Karpas-422 (cell line): Measurements from ENCODE around the gene EYA2. TPM values are rescaled to one million over a fixed set of nuclear protein-coding genes. Genes with fewer than 3 reads are reported as not detected.

ENCODE experiments used
- DNase-seq: peaks from one replicate; pipeline ENCODE4 v3.0.0-alpha.2; 2015
- H2AFZ ChIP-seq: fragments of 200-600 bp; sonication (generic); 2 replicates; pipeline ENCODE4 v1.6.1; 2014; ENCODE audit warnings: antibody characterized with exemption, low read length, mixed read lengths
- H3K27ac ChIP-seq: fragments of 200-600 bp; sonication (generic); 2 replicates; pipeline ENCODE4 v1.5.1; 2014; ENCODE audit warnings: mild to moderate bottlenecking, low read length, moderate library complexity
- H3K27me3 ChIP-seq: fragments of 200-600 bp; sonication (generic); 2 replicates; pipeline ENCODE4 v1.6.1; 2014; ENCODE audit warnings: low read length, mixed read lengths
- H3K36me3 ChIP-seq: fragments of 200-600 bp; sonication (generic); 2 replicates; pipeline ENCODE4 v1.6.1; 2014; ENCODE audit warnings: low read length, mixed read lengths; ENCODE audit not compliant: insufficient read depth
- H3K4me1 ChIP-seq: fragments of 200-600 bp; sonication (generic); 2 replicates; pipeline ENCODE4 v1.6.1; 2014; ENCODE audit warnings: mild to moderate bottlenecking, low read length, mixed read lengths
- H3K4me2 ChIP-seq: fragments of 200-600 bp; sonication (generic); 2 replicates; pipeline ENCODE4 v1.6.1; 2014; ENCODE audit warnings: low read length, low read depth, mild to moderate bottlenecking; ENCODE audit not compliant: poor library complexity, severe bottlenecking
- H3K4me3 ChIP-seq: fragments of 200-600 bp; sonication (generic); 2 replicates; pipeline ENCODE4 v1.5.1; 2014; ENCODE audit warnings: mild to moderate bottlenecking, antibody characterized with exemption, low read length, mixed read lengths
- H3K79me2 ChIP-seq: fragments of 200-600 bp; sonication (generic); 2 replicates; pipeline ENCODE4 v1.6.1; 2014; ENCODE audit warnings: mild to moderate bottlenecking, low read length, mixed read lengths
- H3K9ac ChIP-seq: fragments of 200-600 bp; sonication (generic); 2 replicates; pipeline ENCODE4 v1.6.0; 2014; ENCODE audit warnings: low read length
- H3K9me2 ChIP-seq: fragments of 200-600 bp; sonication (generic), shearing (Covaris generic); replicated peaks from 2 replicates; pipeline ENCODE4 v1.6.0; 2014; ENCODE audit warnings: mild to moderate bottlenecking, low read length, moderate library complexity; ENCODE audit not compliant: insufficient read depth
- H3K9me3 ChIP-seq: fragments of 300-700, 200-600 bp; sonication (generic); 2 replicates; pipeline ENCODE4 v1.6.1; 2014; ENCODE audit warnings: low read length, mixed read lengths
- H4K20me1 ChIP-seq: fragments of 200-600 bp; sonication (generic); 2 replicates; pipeline ENCODE4 v1.6.1; 2014; ENCODE audit warnings: mild to moderate bottlenecking, antibody characterized with exemption, low read length, low read depth; ENCODE audit not compliant: insufficient read depth
- total RNA-seq: library from RNA; depleted of rRNA; stranded (reverse); fragments of >200 nt; shearing (Covaris generic); gene quantifications from 2 replicates; pipeline ENCODE4 v1.2.3, GENCODE V29; 2014; ENCODE audit warnings: low replicate concordance

Gene EYA2
- total RNA-seq, 1 experiment from 2014 or later = not detected

DNA sequence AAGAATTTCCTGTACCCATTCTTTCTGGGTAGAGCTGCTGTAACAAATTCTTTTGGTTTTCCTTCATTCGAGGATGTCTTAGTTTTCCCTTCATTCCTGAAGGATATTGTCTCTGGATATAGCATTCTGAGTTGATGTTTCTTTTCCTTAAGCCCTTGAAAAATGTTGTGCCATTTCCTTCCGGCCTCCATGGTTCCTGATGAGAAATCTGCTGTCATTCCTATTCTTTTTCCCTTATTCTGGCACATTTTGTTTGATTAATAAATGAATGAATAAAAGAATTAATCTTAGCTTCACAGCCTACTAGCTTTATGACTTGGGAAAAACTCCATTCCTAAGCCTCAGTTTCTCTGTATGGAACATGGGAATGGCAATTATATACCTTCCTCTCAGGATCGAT lies 173.1 kb downstream of the EYA2 start:
- Histone ChIP-seq H3K4me1 (peaks cover 5% of the 10 kb centered on the region), H3K79me2 (no peaks in the 10 kb centered on the region), H3K9me3 (0 out of 2 replicates have a peak, but pooled peaks cover 2% of the 10 kb centered on the region), H2AFZ (no peak overlapping the region), H3K4me3 (no peak overlapping the region), H3K9me2 (no peaks in the 10 kb centered on the region), H3K36me3 (no peaks in the 10 kb centered on the region), H3K9ac (no peak overlapping the region), H3K27me3 (no peaks in the 10 kb centered on the region; the same call in 1 of the 2 replicates), H3K4me2 (no peak overlapping the region), H4K20me1 (no peaks in the 10 kb centered on the region), H3K27ac (no peak overlapping the region)
- DNase-seq = no peak

DNA sequence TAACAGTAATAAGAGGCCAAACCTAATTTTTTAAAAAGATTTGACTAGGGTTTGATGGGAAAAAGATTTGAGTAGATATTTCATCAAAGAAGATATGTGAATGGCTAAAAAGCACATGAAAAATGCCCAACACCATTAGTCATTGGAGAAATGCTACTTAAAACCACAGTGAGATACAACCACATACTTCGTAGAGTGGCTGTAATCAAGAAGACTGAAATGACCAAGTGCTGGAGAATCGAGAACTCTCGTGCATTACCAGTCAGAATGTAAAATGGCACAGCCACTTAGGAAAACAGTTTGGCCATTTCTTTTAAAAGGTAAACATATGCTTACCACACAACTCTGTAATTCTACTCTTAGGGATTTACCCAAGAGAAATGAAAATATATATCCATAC lies 175.5 kb downstream of the EYA2 start:
- no peak overlapping the region for H3K4me2 ChIP-seq
- no peaks in the 10 kb centered on the region for H3K79me2 ChIP-seq

DNA sequence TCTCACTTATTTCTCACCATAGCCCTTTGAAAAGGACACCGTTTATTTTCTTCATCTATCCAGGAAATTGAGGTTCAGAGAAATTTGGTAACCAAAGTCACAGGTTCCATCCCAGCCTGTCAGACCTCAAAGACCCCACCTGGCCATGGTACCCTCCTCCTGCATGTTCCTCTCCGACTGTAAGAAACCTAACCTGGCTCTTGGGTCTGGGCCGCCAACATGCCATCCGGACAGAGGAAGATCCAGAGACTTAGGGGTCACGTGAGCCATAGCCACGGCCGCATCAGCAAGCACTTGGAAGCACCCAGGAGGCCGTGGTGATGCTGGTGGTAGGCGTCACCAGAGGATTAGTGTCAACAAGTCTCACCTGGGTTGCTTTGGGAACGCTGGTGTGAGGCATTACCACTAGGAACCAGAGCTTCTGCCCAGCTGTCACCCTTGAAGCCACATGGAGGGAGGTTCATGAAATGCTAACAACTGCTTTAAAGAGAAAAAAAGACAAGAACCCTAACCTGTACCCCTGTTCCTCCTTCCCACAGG lies 177.1 kb downstream of the EYA2 start:
- no peak overlapping the region for H3K9ac ChIP-seq
- 0 out of 2 replicates have a peak, but pooled peaks cover 2% of the 10 kb centered on the region for H3K9me3 ChIP-seq

More for the DNA sequence above, 175.5 kb downstream of the EYA2 start:
- no peak for DNase-seq
- H3K9me2 ChIP-seq = no peaks in the 10 kb centered on the region
- H3K9me3 ChIP-seq = 0 out of 2 replicates have a peak, but pooled peaks cover 2% of the 10 kb centered on the region
- no peak overlapping the region for H3K27ac ChIP-seq
- H4K20me1 ChIP-seq = no peaks in the 10 kb centered on the region
- no peaks in the 10 kb centered on the region; the same call in 1 of the 2 replicates for H3K27me3 ChIP-seq
- no peaks in the 10 kb centered on the region for H3K36me3 ChIP-seq
- no peak overlapping the region for H3K4me3 ChIP-seq
- H3K9ac ChIP-seq = no peak overlapping the region
- no peaks in the 10 kb centered on the region for H3K4me1 ChIP-seq
- H2AFZ ChIP-seq = no peak overlapping the region

DNA sequence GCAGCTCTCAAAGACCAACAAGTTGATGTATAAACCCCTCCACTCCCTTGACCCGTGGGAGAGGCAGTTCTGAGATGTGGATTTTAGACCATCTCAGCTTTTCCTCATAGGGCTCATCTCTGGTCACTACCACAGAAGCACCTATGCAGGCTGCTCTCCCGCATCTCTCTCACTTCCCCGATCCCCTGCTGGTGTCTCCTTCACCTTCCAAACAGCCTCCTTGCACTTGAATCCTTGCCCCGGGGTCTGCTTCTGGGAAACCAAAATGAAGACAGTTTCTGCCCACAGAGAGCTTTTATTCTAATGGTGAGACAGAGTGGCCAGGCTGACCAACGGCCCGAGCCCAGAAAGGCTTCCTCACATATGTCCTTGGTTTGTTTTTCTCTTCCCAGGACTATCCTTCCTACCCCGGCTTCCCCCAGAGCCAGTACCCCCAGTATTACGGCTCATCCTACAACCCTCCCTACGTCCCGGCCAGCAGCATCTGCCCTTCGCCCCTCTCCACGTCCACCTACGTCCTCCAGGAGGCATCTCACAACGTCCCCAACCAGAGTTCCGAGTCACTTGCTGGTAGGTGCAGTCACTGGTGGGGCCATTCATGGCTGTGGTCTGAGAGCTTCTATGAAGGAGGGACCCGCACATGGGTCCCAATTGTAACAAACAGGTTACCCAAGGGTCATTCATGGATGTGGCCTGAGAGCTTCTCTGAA lies 179.3 kb downstream of the EYA2 start:
- H3K4me1 ChIP-seq = no peaks in the 10 kb centered on the region
- H4K20me1 ChIP-seq = no peaks in the 10 kb centered on the region

More for the DNA sequence above, 177.1 kb downstream of the EYA2 start:
- H3K9me2 ChIP-seq = no peaks in the 10 kb centered on the region
- no peaks in the 10 kb centered on the region; the same call in 1 of the 2 replicates for H3K27me3 ChIP-seq
- no peaks in the 10 kb centered on the region for H3K36me3 ChIP-seq
- H3K4me3 ChIP-seq = no peak overlapping the region
- no peak for DNase-seq
- H3K4me1 ChIP-seq = no peaks in the 10 kb centered on the region
- no peaks in the 10 kb centered on the region for H3K79me2 ChIP-seq
- H2AFZ ChIP-seq = no peak overlapping the region
- H3K4me2 ChIP-seq = no peak overlapping the region
- H3K27ac ChIP-seq = no peak overlapping the region
- H4K20me1 ChIP-seq = no peaks in the 10 kb centered on the region

DNA sequence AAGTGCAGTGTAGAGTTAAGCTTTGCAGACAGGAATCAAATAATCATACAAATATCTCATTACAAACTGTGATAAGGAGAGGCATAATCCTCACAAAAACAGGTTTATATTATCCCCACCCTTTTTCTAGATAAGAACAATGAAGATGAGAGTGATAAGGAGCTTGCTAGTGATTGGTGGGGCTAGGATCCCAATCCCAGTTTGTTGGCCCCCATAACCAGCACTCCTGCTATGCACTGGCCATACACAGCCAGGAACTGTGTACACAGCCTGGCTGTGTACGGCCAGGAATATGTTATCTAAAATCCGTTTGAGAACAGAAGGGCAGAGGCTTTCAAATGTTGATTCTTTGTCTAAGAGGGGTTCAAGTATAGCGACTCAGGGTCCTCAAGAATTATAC lies 180.6 kb downstream of the EYA2 start:
- Histone ChIP-seq H3K79me2 (no peaks in the 10 kb centered on the region), H3K9me2 (no peaks in the 10 kb centered on the region), H3K9me3 (no peaks in the 10 kb centered on the region), H3K27me3 (no peaks in the 10 kb centered on the region), H3K36me3 (no peaks in the 10 kb centered on the region), H3K27ac (no peak overlapping the region), H3K4me1 (no peaks in the 10 kb centered on the region), H3K4me3 (no peak overlapping the region), H3K4me2 (no peak overlapping the region), H3K9ac (no peak overlapping the region), H2AFZ (no peak overlapping the region), H4K20me1 (no peaks in the 10 kb centered on the region)
- no peak for DNase-seq

More for the DNA sequence above, 179.3 kb downstream of the EYA2 start:
- Histone ChIP-seq H3K9me3 (no peaks in the 10 kb centered on the region), H3K27me3 (no peaks in the 10 kb centered on the region), H3K4me3 (no peak overlapping the region), H3K9me2 (no peaks in the 10 kb centered on the region), H3K27ac (no peak overlapping the region), H3K36me3 (no peaks in the 10 kb centered on the region), H3K4me2 (no peak overlapping the region), H3K79me2 (no peaks in the 10 kb centered on the region), H3K9ac (no peak overlapping the region), H2AFZ (no peak overlapping the region)
- no peak for DNase-seq

DNA sequence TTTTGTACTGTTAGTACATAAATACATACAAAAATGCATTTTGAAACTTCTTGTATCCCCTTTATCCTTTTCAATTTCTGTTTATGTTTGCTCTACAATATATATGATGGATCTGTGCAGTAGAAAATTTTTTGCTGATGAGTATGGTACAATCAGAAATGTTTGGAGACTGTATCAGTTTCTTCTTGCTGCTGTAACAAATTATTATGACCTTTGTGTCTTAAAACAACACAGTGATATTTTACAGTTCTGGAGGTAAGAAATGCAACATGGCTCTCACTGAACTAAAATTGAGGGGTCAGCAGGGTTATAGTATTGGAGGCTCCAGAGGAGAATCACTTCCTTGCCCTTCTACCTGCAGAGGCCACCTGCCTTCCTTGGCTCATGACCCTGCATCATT lies 184.4 kb downstream of the EYA2 start:
- no peak overlapping the region for H2AFZ ChIP-seq
- H3K79me2 ChIP-seq = no peaks in the 10 kb centered on the region
- H3K4me2 ChIP-seq = no peak overlapping the region
- H3K27ac ChIP-seq = no peak overlapping the region
- H3K4me3 ChIP-seq = no peak overlapping the region
- no peaks in the 10 kb centered on the region for H3K9me3 ChIP-seq
- H3K27me3 ChIP-seq = no peaks in the 10 kb centered on the region
- H3K9ac ChIP-seq = no peak overlapping the region
- DNase-seq = no peak
- H3K4me1 ChIP-seq = no peaks in the 10 kb centered on the region
- H3K9me2 ChIP-seq = no peaks in the 10 kb centered on the region
- H3K36me3 ChIP-seq = no peaks in the 10 kb centered on the region
- no peaks in the 10 kb centered on the region for H4K20me1 ChIP-seq

DNA sequence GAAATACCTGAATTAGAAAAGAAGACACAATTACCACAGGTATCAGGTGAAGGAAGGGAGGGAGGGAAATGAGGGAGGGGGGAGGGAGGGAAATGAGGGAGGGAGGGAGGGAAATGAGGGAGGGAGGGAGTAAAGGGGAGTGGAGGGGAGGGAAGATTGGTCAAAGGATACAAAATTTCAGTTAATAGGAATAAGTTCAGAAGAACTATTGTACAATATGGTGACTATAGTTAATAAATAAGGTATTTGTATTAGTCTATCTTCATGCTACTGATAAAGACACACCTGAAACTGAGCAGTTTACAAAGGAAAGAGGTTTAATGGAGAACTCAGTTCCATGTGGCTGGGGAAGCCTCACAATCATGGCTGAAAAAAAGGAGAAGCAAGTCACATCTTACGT lies 185.7 kb downstream of the EYA2 start:
- H3K27me3 ChIP-seq = no peaks in the 10 kb centered on the region
- H4K20me1 ChIP-seq = no peaks in the 10 kb centered on the region
- no peaks in the 10 kb centered on the region for H3K79me2 ChIP-seq
- H3K9me3 ChIP-seq = no peaks in the 10 kb centered on the region
- H3K27ac ChIP-seq = no peak overlapping the region
- no peak overlapping the region for H3K4me2 ChIP-seq
- H2AFZ ChIP-seq = no peak overlapping the region
- H3K36me3 ChIP-seq = no peaks in the 10 kb centered on the region
- H3K4me1 ChIP-seq = no peaks in the 10 kb centered on the region
- H3K9me2 ChIP-seq = no peaks in the 10 kb centered on the region
- H3K4me3 ChIP-seq = no peak overlapping the region
- H3K9ac ChIP-seq = no peak overlapping the region
- DNase-seq = no peak

DNA sequence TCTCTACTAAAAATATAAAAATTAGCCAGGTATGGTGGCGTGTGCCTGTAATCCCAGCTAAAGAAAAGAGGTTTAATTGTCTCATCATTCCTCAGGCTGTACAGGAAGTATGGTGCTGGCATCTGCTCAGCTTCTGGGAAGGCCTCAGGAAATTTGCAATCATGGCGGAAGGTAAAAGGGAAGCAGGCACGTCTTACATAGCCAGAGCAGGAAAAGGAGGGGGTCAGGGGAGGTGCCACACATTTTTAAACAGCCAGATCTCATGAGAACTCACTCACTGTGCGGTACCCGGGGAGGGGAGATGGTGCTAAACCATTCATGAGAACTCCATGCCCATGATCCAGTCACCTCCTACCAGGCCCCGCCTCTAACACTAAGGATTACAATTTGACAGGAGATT lies 191.7 kb downstream of the EYA2 start:
- no peaks in the 10 kb centered on the region for H3K9me2 ChIP-seq
- no peak overlapping the region for H3K9ac ChIP-seq
- no peak overlapping the region for H3K4me3 ChIP-seq
- no peaks in the 10 kb centered on the region for H3K9me3 ChIP-seq
- H3K79me2 ChIP-seq = no peaks in the 10 kb centered on the region
- no peaks in the 10 kb centered on the region for H3K4me1 ChIP-seq
- DNase-seq = no peak
- H3K27me3 ChIP-seq = no peaks in the 10 kb centered on the region
- H2AFZ ChIP-seq = no peak overlapping the region
- no peak overlapping the region for H3K4me2 ChIP-seq
- H3K36me3 ChIP-seq = no peaks in the 10 kb centered on the region
- no peak overlapping the region for H3K27ac ChIP-seq
- no peaks in the 10 kb centered on the region for H4K20me1 ChIP-seq
